Measurements from ENCODE around the gene KLF1. TPM values are rescaled to one million over a fixed set of nuclear protein-coding genes. Genes with fewer than 3 reads are reported as not detected.

KLF1 gene
- total and polyA plus RNA-seq, 2 of the 13 experiments (the other 11 are each of a cell fraction or from before 2014, with no cell fraction given), result not detected

GRCh38 chr19:12847159-12848139 is 39.6 kb downstream of the KLF1 start (continued):
- TF ChIP-seq, protein P1, sequence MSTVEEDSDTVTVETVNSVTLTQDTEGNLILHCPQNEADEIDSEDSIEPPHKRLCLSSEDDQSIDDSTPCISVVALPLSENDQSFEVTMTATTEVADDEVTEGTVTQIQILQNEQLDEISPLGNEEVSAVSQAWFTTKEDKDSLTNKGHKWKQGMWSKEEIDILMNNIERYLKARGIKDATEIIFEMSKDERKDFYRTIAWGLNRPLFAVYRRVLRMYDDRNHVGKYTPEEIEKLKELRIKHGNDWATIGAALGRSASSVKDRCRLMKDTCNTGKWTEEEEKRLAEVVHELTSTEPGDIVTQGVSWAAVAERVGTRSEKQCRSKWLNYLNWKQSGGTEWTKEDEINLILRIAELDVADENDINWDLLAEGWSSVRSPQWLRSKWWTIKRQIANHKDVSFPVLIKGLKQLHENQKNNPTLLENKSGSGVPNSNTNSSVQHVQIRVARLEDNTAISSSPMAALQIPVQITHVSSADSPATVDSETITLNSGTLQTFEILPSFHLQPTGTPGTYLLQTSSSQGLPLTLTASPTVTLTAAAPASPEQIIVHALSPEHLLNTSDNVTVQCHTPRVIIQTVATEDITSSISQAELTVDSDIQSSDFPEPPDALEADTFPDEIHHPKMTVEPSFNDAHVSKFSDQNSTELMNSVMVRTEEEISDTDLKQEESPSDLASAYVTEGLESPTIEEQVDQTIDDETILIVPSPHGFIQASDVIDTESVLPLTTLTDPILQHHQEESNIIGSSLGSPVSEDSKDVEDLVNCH (CRISPR knock-in tag; IDR thresholded peaks at IDR 0.05), result no peak
- no peak for TF ChIP-seq FOXM1 (CRISPR knock-in tag; IDR thresholded peaks at IDR 0.05)
- TF ChIP-seq MAFG (CRISPR knock-in tag; IDR thresholded peaks at IDR 0.05), result no peak
- TF ChIP-seq ZNF614 (CRISPR knock-in tag; IDR thresholded peaks at IDR 0.05; ENCODE audit: borderline replicate concordance), result no peak
- 0 out of 2 replicates have a peak, but pooled peaks have one; percentile 39 for TF ChIP-seq ZNF616 (CRISPR knock-in tag; IDR thresholded peaks at IDR 0.05; ENCODE audit: low read depth)
- TF ChIP-seq ZSCAN21 (CRISPR knock-in tag; IDR thresholded peaks at IDR 0.05; ENCODE audit: borderline replicate concordance), result peak; percentile 77
- TF ChIP-seq MTF1 (CRISPR knock-in tag; IDR thresholded peaks at IDR 0.05), result no peak
- TF ChIP-seq, protein P2, sequence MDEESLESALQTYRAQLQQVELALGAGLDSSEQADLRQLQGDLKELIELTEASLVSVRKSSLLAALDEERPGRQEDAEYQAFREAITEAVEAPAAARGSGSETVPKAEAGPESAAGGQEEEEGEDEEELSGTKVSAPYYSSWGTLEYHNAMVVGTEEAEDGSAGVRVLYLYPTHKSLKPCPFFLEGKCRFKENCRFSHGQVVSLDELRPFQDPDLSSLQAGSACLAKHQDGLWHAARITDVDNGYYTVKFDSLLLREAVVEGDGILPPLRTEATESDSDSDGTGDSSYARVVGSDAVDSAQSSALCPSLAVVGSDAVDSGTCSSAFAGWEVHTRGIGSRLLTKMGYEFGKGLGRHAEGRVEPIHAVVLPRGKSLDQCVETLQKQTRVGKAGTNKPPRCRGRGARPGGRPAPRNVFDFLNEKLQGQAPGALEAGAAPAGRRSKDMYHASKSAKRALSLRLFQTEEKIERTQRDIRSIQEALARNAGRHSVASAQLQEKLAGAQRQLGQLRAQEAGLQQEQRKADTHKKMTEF (CRISPR knock-in tag; IDR thresholded peaks at IDR 0.05), result peak; percentile 43; the same call in 1 of the 2 replicates
- TF ChIP-seq ZBTB21 (CRISPR knock-in tag; IDR thresholded peaks at IDR 0.05), result no peak
- no peak for TF ChIP-seq ZNF770 (CRISPR knock-in tag; IDR thresholded peaks at IDR 0.05)
- no peak for TF ChIP-seq ZNF598 (CRISPR knock-in tag; IDR thresholded peaks at IDR 0.05; ENCODE audit: borderline replicate concordance)
- TF ChIP-seq ZHX2 (IDR thresholded peaks at IDR 0.05; ENCODE audit: low read depth), result no peak
- TF ChIP-seq ZHX2 (CRISPR knock-in tag; IDR thresholded peaks at IDR 0.05; ENCODE audit: borderline replicate concordance), result no peak
- no peak for TF ChIP-seq ZNF879 (CRISPR knock-in tag; IDR thresholded peaks at IDR 0.05)
